Retinal pigment epithelial cell (primary cell): ENCODE results near the gene PATJ.
A peak's percentile ranks its signal among the peaks of the same experiment; 100 is the strongest.
"Not testable (repeated sequence)": the region's sequence is repeated elsewhere in the genome, so short reads cannot be mapped to it uniquely, and the experiment has no call there.

Experiments
- DNase-seq: peaks from one replicate; pipeline ENCODE4 v3.0.0-alpha.2; 2010; ENCODE audit warnings: low read depth
- H3K4me3 ChIP-seq: 2 replicates; pipeline ENCODE4 v1.5.1; 2011; ENCODE audit warnings: mild to moderate bottlenecking, low read length, control low read depth, moderate library complexity
- CTCF ChIP-seq: conservative IDR thresholded peaks from 2 replicates; pipeline ENCODE4 v1.5.1; 2011; ENCODE audit warnings: low read depth, low read length, control low read depth, inconsistent platforms

Gene PATJ

GRCh38 chr1:61825393-61825792, 83.1 kb downstream of the PATJ start:
- DNase-seq: no peak
- H3K4me3 ChIP-seq: no peak overlapping the region

GRCh38 chr1:61828805-61829204, 86.5 kb downstream of the PATJ start:
- TF ChIP-seq CTCF: no peak
- no peak overlapping the region for H3K4me3 ChIP-seq
- DNase-seq: no peak

More at GRCh38 chr1:61825393-61825792, 83.1 kb downstream of the PATJ start:
- TF ChIP-seq CTCF: no peak

- no peak for TF ChIP-seq CTCF
- DNase-seq: no peak
- H3K4me3 ChIP-seq: no peak overlapping the region
These were observed 94.4 kb downstream of the PATJ start for GRCh38 chr1:61836649-61837048.

- not testable (repeated sequence) for H3K4me3 ChIP-seq, DNase-seq
These were observed 95.3 kb downstream of the PATJ start for GRCh38 chr1:61837607-61838006.

GRCh38 chr1:61839679-61840078, 97.4 kb downstream of the PATJ start:
- DNase-seq: peak; percentile 44
- no peak for TF ChIP-seq CTCF
- no peak overlapping the region for H3K4me3 ChIP-seq

- DNase-seq: no peak
- H3K4me3 ChIP-seq: no peak overlapping the region
- TF ChIP-seq CTCF: no peak
These were observed 99.8 kb downstream of the PATJ start for GRCh38 chr1:61842036-61842435.

GRCh38 chr1:61842863-61843514, 100.7 kb downstream of the PATJ start:
- DNase-seq: no peak
- no peak overlapping the region for H3K4me3 ChIP-seq
- TF ChIP-seq CTCF: peak; percentile 38
